T-helper 9 cell (primary cell): Measurements from ENCODE around the gene PPP2R5D.

Source experiments
- DNase-seq: peaks from one replicate; pipeline ENCODE4 v3.0.0-alpha.2; 2020

The PPP2R5D gene

GRCh38 chr6:42963855-42964605, 20.3 kb upstream of the PPP2R5D start:
- no peak for DNase-seq

DNA sequence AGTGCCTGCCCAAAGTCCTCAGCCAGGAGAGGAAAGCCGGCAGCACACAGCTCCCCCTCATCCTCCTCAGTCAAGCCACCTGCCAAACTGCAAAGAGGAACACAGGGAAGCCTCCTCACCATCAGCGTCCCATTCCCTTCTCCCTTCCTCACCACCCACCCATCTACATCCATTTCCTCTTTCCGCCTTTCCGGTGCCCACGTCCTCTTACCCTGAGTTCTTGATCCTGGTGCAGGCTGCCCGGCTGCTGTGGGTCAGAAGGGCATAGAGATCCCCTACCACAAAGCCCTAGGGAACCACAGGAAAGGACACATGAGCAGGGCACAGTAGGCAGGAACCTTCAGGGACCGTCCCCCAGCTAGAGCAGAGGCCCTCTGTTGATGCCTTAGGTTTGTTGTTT, 17.8 kb upstream of the PPP2R5D start:
- no peak for DNase-seq

DNA sequence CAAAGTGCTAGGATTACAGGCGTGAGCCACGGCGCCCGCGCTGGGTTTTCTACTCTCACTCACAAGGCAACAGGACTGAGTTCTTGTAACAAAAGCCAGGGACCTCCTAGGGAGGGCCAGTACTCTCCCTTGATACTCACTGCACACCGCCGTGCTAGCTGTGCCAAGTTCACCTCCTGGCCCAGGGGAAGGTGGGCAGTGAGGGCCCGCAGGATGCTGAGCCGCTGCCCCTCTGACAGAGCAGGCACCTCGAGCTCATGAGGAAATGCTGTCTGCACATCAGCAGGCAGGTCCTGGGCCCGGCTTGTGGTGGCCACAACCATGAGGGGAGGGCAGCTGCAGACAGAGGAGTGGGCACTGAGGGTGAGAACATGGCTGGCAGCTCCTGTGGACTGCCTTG, 17.1 kb upstream of the PPP2R5D start:
- no peak for DNase-seq

GRCh38 chr6:42968126-42968701, 16.2 kb upstream of the PPP2R5D start:
- no peak for DNase-seq

- DNase-seq, result no peak
These were observed 15.6 kb upstream of the PPP2R5D start for GRCh38 chr6:42968783-42969182.

- DNase-seq, result no peak
These were observed 14.9 kb upstream of the PPP2R5D start for GRCh38 chr6:42969431-42969830.

DNA sequence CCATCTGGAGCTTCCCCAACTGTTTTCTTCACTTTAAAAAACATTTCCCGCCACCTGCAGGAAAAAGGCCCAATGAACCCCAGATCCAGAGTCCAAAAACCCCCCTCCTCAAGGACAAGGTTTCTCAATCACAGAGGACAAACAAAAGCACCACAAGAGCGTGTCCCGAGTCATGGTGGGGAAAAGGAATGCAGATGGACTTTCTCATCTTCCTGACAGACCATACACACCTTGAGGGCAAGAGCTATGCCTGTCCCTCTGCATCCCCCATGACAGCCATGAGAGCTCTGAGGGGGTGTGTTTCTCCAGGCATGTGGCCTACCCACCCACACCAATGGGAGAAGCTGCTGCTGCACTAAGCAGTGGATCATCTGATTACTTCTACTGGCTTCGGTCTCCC, 14.4 kb upstream of the PPP2R5D start:
- no peak for DNase-seq

DNA sequence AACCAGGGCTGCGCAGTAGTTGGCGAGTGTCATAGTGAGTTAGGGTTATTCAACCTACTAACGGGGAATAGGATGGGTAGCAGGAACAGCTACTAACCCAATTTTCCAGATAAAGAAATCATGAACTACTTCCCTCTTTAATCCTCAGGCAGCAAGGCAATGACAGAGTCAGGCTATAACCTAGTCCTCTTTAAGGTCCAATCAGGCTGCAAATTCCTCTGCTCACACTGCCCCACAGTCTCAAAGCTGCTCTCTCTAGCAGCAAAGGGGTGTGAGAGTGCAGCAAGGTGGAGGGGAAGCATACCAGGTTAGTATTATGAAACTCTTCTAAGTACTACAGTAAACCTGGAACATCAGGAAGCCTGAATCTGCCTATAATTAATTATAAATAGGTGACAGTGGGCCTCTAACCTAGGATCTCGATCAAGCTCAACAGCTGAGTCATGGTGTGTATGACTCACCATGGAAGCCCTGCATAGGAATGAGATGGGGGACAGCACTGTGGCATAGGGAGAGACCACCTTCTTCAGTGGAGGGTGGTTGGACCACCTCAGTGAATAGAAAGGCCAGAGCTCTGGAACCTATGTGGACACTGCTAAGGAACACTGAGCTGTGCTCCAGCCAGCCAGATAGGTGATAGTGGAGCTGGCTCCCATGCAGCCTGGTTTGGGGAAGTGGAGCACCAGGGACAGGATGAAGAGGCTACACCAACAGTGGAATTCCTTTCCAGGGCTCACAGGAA, 13.3 kb upstream of the PPP2R5D start:
- DNase-seq, result no peak

- DNase-seq, result no peak
These were observed 12.5 kb upstream of the PPP2R5D start for GRCh38 chr6:42971746-42972327.

DNA sequence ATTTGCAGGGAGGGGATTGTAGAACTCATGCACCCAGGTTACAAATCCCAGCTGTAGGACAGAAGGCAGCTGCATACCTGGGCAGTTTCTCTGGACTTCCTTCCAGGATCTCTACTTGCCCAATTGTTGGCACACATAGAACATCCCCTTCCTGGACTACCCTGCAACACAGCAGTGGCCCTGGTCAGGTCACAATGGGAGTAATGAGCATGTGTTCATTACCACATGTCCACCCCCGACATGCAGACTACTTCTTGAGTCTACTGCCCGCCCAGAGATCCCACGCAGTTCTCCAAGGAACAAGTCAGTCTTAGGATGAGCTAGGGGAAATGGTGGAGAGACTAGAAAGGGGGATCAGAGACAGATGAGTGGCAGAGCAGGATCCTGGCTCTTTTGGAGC, 10.4 kb upstream of the PPP2R5D start:
- no peak for DNase-seq

GRCh38 chr6:42974919-42975505, 9.4 kb upstream of the PPP2R5D start:
- DNase-seq, result no peak

DNA sequence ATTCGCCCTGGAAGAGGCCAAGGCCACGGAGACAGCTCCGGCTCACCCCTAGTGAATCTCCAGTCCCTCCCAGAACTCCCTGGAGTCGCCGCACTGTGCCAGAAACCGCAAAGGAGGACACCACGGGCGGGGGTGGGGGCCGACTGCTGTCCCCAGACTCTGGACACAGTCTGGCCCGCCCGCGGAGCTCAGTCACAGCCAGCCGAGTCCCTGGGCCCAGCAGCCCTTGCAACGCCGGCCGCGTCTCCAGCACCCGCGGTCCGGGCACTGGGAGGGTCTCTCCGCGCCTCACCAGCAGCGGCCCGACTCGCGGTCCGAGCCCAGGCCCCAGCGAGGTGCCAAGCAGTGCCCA, 5.9 kb upstream of the PPP2R5D start:
- DNase-seq, result no peak

DNA sequence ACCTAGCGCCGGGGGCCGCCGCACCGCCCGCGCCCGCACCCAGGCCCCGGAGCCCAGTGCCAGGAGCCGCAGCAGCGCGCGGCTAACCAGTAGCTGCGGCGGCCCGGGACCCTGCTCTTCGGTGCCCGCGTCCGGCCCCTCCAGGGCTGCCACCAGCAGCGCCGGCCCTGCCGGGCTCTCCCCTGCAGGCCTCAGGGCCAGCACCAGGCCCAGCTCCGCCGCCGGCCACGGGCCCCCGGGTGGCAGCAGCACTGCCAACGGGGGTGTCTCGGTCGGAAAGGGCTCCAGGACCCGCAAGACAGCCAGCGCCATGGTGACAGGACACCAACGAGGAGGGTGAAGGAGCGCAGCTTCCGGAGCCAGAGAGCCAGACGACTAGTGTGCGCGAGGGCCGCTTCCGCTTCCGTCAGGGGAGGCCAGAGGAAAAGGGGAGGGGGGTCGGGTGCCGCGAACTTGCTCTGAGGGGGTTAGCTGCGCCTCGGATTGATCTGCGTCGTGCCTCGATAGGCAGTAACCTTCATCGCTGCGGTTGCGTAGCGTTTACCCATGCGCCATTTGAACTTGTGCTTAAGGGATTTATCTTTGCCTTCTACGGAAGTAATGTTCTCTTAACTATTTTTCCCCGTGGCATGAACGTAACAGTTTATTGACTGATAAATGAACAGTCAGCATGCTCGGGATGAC, 5.4 kb upstream of the PPP2R5D start, which contains the start of gene PEX6:
TSS of gene PEX6 (minus strand) at position 343 of the 684 bp plus-strand sequence. CDS start at position 312, 31 bp downstream.
- peak; percentile 88 for DNase-seq

- peak; percentile 8 for DNase-seq
These were observed 4.7 kb upstream of the PPP2R5D start for GRCh38 chr6:42979523-42980177.

- no peak for DNase-seq
These were observed 2.5 kb upstream of the PPP2R5D start for GRCh38 chr6:42981836-42982235.

GRCh38 chr6:42984924-42985475, 630 bp downstream of the PPP2R5D start:
- DNase-seq, result no peak

- DNase-seq, result no peak
These were observed 3.4 kb downstream of the PPP2R5D start for GRCh38 chr6:42987533-42988451.

GRCh38 chr6:42988486-42989020, 4.2 kb downstream of the PPP2R5D start:
- no peak for DNase-seq

DNA sequence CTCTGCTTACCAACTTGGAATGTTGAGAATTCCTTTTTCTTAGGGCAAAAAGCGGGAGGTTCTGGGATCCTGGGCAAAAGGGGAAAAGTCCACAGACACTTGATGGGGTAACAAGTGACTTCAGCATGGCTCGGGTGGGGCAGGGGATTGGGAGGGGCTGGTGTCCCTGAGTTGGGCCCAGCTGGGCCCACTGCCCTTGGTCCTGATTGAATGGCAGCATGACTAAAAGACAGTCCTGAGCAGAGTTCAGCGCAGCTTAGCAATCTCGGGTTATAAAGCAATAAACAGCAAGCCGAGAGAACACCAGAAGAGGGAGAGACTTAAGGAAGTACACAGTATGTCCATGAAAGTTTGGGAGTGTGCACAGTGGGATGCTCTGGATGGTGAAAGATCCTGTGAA, 5.6 kb downstream of the PPP2R5D start:
- no peak for DNase-seq

- DNase-seq, result no peak
These were observed 9.1 kb downstream of the PPP2R5D start for GRCh38 chr6:42993445-42993844.
